Tongue (tissue), 2 donors: ENCODE results near the gene LYST. TPM values are rescaled to one million over a fixed set of nuclear protein-coding genes. Genes with fewer than 3 reads are reported as not detected.
A peak's percentile ranks its signal among the peaks of the same experiment; 100 is the strongest.
"Not testable (repeated sequence)": the region's sequence is repeated elsewhere in the genome, so short reads cannot be mapped to it uniquely, and the experiment has no call there.

Experiments
- DNase-seq: peaks from one replicate; pipeline ENCODE4 v3.0.0-alpha.2; 2015
- total RNA-seq: library from RNA; depleted of rRNA; stranded (reverse); fragments of >200 nt; gene quantifications from one replicate; pipeline ENCODE4 v1.2.3, GENCODE V29; 2014

Gene LYST
- total RNA-seq, 1 donor from 2014 or later = 34.0 TPM

- DNase-seq = no peak
Observed at GRCh38 chr1:235657747-235658526, 208.8 kb downstream of the LYST start.

GRCh38 chr1:235657269-235657668, 209.4 kb downstream of the LYST start:
- DNase-seq = no peak

- DNase-seq = no peak
Observed at GRCh38 chr1:235652364-235652763, 214.3 kb downstream of the LYST start.

- no peak for DNase-seq
Observed at GRCh38 chr1:235651170-235651806, 215.4 kb downstream of the LYST start.

- DNase-seq = peak; percentile 28
Observed at GRCh38 chr1:235650341-235651169, 216.2 kb downstream of the LYST start.

- peak; percentile 59 for DNase-seq
Observed at GRCh38 chr1:235649368-235650163, 217.1 kb downstream of the LYST start, which contains the start of gene GNG4. Gene GNG4, minus strand, starts transcription at chr1:235649784. Its CDS starts 65,946 bp downstream, at chr1:235583838.

- peak; percentile 86 for DNase-seq
Observed at GRCh38 chr1:235648954-235649367, 217.7 kb downstream of the LYST start.

GRCh38 chr1:235648407-235648907, 218.2 kb downstream of the LYST start:
- peak; percentile 53 for DNase-seq

GRCh38 chr1:235647537-235647936, 219.2 kb downstream of the LYST start:
- not testable (repeated sequence) for DNase-seq

GRCh38 chr1:235646463-235646862, 220.2 kb downstream of the LYST start:
- DNase-seq = no peak

- no peak for DNase-seq
Observed at GRCh38 chr1:235644693-235645305, 221.9 kb downstream of the LYST start.

GRCh38 chr1:235643837-235644692, 222.6 kb downstream of the LYST start:
- DNase-seq = no peak

- DNase-seq = no peak
Observed at GRCh38 chr1:235642943-235643371, 223.7 kb downstream of the LYST start.

- peak; percentile 14 for DNase-seq
Observed at GRCh38 chr1:235642011-235642942, 224.4 kb downstream of the LYST start.

GRCh38 chr1:235640580-235640979, 226.1 kb downstream of the LYST start:
- DNase-seq = no peak

- DNase-seq = no peak
Observed at GRCh38 chr1:235639226-235640205, 227.2 kb downstream of the LYST start.

GRCh38 chr1:235638612-235639011, 228.1 kb downstream of the LYST start:
- DNase-seq = not testable (repeated sequence)
